HepG2 (cell line): ENCODE data around the gene HECA.

Experiments
- SYNCRIP ChIP-seq: fragments of 200-400 bp; formaldehyde crosslinking; IDR thresholded peaks from 2 replicates; pipeline ENCODE4 v1.6.1; 2018; ENCODE audit warnings: mild to moderate bottlenecking, low read depth, low read length; ENCODE audit not compliant: insufficient read depth
- TF ChIP-seq, protein P1 (sequence below): sonication (generic); formaldehyde crosslinking; IDR thresholded peaks from 2 replicates; pipeline ENCODE4 v1.5.0; 2020; ENCODE audit warnings: mild to moderate bottlenecking, missing genetic modification reagents, moderate library complexity
- TF ChIP-seq, protein P2 (sequence below): sonication (generic); formaldehyde crosslinking; IDR thresholded peaks from 2 replicates; pipeline ENCODE4 v1.4.0; 2020; ENCODE audit warnings: low read depth, mild to moderate bottlenecking, missing genetic modification reagents

DNA sequence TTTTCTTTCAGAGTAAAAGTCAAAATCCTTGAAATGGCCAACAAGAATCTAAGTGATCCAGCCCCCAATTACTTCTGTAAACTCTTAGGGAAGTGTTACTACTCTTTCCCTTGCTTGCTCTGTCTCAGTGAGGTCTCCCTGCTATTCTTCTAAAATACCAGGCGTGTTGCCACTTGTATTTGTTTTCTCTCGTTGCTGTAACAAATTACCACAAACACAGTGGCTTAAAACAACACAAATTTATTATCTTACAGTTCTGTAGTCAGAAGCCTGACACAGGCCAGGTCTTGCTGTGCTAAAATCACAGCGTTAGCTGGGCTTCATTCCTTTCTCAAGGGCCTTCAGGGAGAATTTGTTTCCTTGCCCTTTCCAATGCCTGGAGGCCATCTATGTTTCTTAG is 59.9 kb downstream of the HECA start:
- TF ChIP-seq SYNCRIP = no peak
- TF ChIP-seq, protein P1, sequence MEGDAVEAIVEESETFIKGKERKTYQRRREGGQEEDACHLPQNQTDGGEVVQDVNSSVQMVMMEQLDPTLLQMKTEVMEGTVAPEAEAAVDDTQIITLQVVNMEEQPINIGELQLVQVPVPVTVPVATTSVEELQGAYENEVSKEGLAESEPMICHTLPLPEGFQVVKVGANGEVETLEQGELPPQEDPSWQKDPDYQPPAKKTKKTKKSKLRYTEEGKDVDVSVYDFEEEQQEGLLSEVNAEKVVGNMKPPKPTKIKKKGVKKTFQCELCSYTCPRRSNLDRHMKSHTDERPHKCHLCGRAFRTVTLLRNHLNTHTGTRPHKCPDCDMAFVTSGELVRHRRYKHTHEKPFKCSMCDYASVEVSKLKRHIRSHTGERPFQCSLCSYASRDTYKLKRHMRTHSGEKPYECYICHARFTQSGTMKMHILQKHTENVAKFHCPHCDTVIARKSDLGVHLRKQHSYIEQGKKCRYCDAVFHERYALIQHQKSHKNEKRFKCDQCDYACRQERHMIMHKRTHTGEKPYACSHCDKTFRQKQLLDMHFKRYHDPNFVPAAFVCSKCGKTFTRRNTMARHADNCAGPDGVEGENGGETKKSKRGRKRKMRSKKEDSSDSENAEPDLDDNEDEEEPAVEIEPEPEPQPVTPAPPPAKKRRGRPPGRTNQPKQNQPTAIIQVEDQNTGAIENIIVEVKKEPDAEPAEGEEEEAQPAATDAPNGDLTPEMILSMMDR (CRISPR knock-in tag) = no peak
- TF ChIP-seq, protein P2, sequence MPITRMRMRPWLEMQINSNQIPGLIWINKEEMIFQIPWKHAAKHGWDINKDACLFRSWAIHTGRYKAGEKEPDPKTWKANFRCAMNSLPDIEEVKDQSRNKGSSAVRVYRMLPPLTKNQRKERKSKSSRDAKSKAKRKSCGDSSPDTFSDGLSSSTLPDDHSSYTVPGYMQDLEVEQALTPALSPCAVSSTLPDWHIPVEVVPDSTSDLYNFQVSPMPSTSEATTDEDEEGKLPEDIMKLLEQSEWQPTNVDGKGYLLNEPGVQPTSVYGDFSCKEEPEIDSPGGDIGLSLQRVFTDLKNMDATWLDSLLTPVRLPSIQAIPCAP (CRISPR knock-in tag) = no peak
